NCI-H1694 treated with DMSO at 0.1 percent for 48 hours (cell line): ENCODE results near the gene FBXO47.

Experiments used
- DNase-seq: peaks from one replicate; lab custom pipeline; 2025; lab: John Stamatoyannopoulos, UW

FBXO47 gene

DNA sequence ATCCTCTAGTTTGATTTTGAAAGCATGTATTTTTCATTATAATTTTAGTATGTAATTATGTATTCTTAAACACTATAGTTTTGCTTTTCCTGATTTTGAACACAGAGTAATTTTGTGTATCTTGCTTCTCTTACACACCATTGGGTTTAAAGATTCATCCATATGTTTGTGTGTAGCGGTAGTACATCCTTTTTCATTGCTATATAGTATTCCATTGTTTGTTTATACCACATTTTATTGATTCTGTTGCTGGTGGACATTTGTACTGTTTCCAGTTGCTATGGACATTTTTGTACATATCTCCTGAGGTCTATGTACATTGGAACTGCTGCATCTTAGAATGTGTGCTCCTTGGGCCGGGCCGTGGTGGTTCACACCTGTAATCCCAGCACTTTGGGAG is 62.3 kb downstream of the FBXO47 start:
- no peak for DNase-seq

DNA sequence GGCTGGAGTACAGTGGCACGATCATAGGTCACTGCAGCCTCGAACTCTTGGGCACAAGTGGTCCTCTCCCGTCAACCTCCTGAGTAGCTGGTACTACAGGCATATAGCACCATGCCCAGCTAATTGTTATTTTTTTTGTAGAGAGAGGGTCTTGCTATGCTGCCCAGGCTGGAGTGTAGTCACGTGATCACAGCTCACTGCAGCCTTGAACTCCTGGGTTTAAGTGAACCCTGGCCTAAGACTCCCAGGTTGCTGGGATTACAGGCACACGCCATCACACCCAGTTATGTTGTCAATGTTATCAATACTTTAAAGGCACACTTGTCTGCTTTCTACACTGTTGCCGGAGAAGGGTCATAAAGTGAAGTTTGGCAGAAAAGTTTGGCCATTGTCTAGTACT is 63.8 kb downstream of the FBXO47 start:
- no peak for DNase-seq

DNA sequence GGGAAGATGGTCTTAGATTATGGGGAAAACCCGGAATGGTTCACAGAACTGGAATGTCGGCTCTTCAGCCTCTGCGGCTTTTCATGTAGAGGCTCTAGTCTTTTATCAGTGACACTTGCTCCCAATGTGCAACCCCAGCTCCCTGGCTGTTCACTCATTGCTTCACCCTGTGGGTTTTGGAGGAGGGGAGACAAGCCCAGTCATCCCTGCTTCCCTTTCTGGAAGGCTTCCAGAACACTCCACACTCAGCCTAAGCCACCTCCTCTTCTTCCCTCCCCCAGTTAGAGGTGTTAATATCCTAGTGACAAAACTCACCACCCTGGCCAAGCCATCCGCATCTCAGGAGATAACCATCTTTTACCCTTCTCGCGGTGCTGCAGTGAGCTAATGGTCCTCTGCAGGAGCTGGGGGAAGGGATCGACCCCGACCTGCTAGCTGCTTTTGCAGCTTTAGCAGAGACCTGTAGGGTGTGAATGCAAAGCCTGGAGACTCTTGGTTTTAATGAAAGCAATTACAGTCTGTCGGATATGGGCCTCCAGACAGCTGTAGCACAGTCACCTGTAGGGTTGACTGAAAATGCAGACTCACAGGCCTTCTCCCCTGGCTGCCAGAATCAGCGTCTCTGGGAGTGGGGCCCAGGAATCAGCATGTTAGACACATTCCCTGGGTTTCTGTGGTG is 66.1 kb downstream of the FBXO47 start:
- no peak for DNase-seq

DNA sequence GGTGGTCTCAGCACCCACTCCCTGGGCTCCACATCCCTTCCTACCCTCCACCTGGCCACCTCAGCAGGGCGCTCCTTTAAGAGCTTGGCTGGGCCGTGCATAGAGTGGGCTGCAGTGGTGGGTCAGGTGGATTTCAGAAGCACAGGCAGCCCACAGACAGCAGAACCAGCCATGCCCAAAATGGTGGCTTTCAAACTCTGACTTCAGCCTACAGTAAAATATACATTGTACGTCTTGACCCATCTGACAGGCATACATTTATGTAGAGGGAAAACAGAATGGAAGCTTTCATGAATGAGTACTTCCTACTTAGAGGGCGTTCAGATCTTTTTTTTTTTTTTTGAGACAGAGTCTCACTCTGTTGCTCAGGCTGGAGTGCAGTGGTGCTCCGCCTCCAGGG is 67.8 kb downstream of the FBXO47 start:
- no peak for DNase-seq

DNA sequence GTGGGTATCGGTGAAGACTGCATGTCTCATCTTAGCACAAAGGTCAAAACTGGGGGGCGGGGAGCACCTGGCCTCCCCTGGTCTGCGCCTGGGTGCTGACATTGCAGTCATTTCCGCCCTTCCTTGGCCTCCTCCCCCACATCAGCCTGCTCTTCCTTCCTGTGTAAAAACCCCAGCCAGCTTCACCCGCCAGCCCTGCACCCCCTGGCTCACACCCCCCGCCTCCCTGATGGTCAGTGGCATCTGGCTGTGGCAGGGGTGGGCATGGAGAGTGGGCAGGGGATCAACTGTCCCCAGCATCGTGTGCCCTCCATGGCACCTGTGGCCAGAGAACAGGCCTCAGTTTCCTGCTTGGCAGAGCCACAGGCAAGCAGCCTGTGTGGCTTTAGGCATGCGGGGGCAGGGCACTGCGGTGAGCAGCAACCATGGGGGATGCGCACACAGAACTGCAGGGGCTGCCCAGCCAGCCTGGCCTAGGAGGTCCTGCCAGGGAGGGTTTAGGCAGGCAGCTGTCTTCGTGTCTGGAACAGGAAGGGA is 68.3 kb downstream of the FBXO47 start:
- DNase-seq = no peak

DNA sequence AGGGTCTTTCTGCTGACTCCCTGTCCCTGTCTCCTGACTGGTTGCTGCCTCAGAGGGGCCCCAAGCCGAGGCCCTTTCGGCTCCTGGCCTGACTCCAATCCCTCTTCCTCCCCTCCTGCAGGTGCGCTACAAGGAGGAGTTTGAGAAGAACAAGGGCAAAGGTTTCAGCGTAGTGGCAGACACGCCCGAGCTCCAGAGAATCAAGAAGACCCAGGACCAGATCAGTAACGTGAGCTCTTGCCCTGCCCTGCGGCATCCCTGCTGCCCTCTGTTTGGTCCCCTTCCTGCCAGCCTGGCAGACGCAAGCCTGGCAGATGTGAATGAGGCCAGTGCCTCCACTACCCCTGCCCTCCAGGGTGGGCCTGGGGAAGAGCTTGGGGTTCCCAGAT is 68.9 kb downstream of the FBXO47 start:
- no peak for DNase-seq

DNA sequence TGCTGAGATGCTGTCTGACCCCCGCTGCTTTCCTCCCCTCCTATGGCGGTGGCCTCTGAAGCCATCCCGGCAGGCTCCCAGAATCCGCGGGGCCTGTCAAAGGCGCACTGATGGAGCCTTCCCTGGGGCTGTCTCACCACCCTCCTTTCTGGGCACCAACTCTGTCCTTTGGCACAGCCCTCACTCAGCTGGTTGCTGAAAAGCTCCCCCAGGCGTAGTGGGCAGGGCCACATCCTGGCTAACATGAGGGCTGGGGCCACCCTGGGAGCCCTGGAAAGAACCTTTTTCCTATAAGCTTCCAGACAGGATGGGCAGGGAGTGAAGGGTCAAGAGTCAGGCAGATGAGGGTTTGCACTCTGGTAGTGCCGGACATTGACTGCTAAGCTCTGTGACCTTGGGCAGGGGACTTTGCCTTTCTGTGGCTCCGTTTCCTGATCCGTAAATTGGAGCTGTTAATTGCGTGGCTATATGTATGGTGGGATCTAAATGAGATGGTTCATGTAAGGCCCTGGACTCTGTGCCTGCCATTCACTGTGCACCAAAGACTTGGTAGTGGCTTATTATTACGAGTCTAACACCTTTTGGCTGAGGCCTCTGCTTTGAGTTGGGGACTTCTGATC is 69.4 kb downstream of the FBXO47 start:
- DNase-seq = no peak

DNA sequence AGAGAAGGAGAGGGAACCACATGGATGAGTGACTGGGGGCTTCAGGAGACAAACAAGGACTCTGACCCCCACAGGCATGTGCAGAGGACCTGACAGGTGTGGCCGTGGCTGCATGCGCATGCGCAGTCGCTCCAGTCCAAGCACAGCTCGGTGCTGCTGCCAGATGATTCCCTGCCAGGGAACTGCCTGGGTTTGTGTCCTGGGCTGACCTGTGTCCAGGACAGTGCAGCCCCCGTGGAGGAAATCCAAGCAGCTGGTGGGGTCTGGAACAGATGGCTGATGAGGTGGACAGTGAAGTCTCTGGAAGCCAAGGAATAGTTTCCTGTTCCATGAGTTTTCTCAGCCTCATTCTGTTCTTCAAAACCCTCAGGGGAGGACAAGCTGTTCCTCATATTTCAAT is 70.0 kb downstream of the FBXO47 start:
- no peak for DNase-seq

DNA sequence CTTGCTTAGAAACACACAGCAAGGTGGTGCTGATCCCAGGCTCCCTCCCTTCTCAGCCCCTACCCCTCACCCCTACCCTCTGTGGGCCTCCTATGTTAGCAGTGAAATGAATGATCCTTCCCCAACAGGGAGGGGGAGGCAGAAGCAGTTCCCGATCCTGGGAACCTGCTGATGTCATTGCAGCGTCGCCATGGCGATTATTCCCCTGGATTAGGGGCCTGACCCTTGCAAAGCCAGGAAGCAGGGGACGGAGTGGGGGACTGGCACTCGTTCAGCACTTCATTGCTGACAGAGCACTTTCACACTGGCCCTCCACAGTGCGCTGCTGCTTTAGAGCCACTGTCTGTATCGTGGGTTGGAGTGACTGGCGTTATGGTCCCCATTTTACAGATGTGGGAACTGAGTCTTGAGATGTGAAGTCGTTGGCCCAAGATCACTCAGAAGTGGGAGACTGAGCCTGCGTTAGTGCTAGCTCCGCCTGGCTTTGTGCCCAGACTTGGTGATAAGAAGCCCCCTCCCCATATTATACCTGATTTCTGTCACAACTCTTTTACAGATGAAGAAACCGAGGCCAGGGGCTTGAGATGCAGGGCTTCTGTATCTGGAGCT is 70.8 kb downstream of the FBXO47 start:
- no peak for DNase-seq

DNA sequence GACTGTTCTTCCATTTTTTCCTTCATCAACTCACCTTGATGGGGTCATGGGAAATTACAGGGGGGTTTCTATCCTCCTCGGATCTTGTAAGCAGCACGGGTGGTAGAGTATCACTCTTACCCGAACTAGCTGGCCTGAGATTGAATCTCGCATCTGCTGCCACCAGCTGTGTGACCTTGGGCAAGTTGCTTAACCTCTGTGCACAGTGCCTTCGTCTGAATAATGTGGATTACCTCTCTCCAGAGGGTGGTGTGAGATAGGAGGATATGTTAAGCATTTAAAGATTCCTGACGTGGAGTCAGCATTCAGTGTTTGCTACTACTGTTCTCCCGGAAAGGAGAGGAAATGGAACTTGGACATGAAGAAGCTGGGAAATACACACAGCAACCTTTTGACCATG is 72.9 kb downstream of the FBXO47 start:
- DNase-seq = no peak

DNA sequence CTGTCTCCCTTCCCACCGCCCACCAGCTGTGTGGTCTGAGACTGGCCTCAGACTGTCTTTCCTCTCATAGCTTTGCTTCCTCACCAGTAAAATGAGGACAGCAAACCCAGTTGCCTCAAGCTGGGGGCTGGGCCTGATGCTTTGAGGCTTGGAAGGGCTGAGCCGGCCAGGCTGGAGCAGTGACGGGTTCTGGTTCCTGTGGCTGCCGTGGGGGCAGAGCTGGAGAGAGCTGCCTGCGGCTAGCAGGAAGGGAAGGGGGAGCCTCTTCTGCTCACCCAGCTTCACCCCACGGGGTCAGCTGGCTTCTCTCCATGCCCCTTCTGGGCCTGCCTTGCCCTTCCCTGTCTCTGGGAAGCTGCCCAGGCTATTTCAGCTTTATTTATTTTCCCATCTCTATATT is 73.6 kb downstream of the FBXO47 start:
- DNase-seq = no peak

DNA sequence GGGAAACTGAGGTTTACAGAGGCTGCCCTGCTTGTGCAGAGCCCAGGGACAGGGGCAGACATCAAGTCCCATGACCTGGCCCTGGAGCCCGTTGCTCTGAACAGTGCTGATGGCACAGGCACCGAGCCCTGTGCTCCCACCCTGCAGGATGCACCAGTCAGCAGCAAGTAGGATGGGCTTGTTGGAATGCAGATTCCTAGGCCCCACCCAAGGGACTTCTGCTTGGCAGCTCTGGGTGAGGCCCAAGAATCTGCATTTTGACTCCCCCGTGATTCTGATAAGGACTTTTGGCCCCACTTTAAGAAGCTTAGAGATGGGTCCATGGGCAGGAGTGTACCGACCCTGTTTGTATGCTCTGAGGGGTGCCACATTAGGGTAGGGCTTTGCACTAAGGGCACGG is 74.1 kb downstream of the FBXO47 start:
- no peak for DNase-seq

DNA sequence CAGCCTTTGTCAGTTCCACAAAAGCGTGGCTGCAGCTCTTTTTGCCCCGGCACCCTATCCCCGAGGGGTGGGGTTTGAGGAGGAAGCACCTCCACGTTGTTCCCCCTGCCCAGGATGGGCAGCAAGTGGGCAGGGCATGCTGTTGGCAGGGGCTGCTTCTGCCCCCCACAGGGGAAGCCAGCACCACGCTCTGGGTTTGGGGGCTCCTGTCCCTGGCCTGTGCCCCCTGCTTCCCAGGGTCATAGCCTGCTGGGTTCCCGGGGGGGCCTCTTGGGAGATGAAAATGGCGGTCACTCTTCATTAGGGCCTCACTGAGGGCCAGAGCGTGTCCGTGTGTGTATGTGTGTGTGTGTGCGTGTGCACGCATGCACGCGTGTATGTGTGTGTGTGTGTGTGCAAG is 74.6 kb downstream of the FBXO47 start:
- DNase-seq = no peak

DNA sequence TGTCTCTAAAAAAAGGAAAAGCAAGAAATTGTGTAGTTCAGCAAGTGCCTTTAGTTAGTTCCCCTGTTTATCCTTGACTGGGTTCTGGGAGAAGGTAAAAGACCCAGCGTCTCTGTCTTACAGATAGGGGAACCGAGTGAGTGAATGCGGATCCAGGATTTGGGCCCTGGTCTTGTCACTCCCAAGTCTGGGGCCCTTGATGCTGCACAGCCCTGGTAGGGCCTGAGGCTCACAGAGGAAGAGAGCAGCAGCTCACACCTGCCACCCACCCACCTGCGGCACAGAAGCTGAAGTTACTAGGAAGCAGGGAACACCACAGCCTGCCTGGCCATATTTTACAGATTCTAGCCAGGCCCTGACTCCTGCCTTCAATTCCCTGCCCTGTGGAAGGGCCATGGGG is 75.1 kb downstream of the FBXO47 start:
- no peak for DNase-seq

DNA sequence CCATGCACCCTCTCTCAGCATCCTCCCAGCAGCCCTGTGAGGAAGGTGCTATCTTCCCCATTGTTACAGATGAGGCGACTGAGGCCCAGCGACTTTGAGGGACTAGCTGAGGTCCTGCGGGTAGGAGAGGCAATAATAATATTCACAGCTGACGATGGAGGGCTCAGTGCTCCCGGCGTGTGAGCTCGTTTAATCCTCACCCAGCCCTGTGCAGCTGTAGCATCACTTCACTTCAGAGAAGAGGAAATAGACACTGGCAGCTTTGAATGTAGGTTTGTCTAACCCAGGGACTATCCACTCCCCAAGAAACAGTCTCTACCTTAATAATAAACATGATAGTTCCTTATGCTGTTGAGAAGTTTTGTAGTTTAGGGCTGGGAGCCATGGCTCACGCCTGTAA is 75.8 kb downstream of the FBXO47 start:
- DNase-seq = no peak

DNA sequence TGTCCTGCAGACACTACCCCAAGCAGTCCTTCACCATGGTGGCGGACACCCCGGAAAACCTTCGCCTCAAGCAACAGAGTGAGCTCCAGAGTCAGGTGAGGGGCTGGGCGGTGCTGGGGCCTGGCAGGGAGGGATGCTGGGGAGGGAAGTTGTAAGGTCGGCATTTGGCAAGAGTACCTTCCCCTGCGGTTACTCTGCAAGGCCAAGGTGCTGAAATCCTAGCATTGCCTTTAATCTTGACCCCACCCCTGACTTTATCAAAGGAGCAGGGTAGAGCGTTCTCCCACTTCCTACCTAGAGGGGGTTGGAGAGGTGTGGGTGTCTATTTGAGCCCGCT is 76.8 kb downstream of the FBXO47 start:
- DNase-seq = no peak

DNA sequence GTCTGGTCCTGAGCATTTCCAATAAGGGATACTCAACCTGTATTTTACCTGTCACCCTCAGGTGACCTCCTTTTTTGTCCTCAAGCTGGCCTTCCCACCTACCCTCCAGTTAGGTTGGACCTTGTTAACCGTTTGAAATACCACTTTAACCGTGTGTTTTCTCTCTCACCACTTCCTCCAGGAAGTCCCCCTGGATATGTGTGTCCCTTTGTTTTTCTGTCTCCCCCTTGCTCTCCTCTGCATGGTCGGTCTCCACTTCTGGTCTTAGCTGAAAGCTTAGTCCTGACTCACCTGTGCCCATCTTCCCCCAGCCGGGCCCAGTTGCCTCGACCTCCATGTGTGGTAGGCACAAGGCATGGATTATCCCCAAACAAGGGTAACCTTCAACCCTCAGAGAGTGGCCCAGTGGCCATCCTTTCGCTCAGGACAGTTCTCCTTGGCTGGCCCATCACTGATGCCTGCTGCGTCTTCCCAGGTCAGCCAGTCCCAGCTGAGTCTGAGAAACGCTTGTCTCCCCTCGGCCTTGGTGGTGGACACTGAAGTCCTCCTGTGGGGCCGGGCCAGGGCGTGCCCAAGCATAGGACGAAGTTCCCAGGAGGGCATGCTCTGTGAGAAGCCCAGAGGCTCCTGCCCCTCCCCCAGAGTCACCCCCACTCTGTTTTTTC is 77.3 kb downstream of the FBXO47 start:
- DNase-seq = no peak

DNA sequence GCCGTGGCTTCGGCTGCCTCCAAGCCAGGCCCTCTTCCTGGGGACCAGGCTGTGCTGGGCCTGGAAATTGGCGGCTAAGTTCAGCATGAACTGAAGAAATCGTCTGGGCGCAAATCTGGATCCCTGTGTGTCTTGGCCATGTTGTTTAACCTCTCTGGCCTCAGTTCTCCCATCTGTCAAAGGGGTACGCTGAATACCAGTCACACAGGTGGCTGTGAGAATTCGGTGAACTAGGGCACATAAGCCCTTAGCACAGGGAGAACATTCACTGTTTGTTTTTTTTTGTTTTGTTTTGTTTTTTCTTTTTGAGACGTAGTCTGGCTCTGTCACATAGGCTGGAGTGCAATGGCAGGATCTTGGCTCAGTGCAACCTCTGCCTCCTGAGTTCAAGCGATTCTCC is 78.4 kb downstream of the FBXO47 start:
- no peak for DNase-seq

DNA sequence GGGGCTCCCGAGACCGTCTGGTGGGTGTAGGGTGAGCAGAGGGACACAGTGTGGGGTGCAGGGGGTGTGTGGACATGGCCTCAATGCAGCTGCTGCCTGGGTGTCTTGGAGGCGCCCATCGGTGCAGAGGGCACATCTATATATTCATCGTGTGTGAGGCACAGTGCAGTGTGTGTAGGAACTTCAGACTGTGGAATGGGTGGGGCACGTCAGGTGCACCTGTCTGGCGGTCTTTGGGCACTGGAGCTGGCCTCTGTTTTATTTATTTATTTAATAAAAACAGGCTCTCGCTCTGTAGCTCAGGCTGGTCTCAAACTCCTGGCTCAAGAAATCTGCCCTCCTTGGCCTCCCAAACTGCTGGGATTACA is 80.6 kb downstream of the FBXO47 start:
- DNase-seq = no peak
